ENCODE data around the gene PKHD1.

The PKHD1 gene

GRCh38 chr6:51675922-51676275 lies 411.5 kb downstream of the PKHD1 start:
- DNase-seq: no peak

- DNase-seq: no peak
Measured at GRCh38 chr6:51675020-51675921, 412.1 kb downstream of the PKHD1 start.

GRCh38 chr6:51663525-51663924 lies 423.9 kb downstream of the PKHD1 start:
- no peak for DNase-seq

GRCh38 chr6:51660767-51661166 lies 426.6 kb downstream of the PKHD1 start:
- DNase-seq: no peak

- DNase-seq: no peak
Measured at GRCh38 chr6:51657491-51657890, 429.9 kb downstream of the PKHD1 start.

- DNase-seq: no peak
Measured at GRCh38 chr6:51655517-51655916, 431.9 kb downstream of the PKHD1 start.

GRCh38 chr6:51654647-51655046 lies 432.8 kb downstream of the PKHD1 start:
- no peak for DNase-seq

GRCh38 chr6:51651132-51651817 lies 436.1 kb downstream of the PKHD1 start:
- no peak for DNase-seq

GRCh38 chr6:51648774-51649173 lies 438.6 kb downstream of the PKHD1 start:
- DNase-seq: no peak

- no peak for DNase-seq
Measured at GRCh38 chr6:51648236-51648635, 439.2 kb downstream of the PKHD1 start.

- DNase-seq: no peak
Measured at GRCh38 chr6:51644426-51644825, 443.0 kb downstream of the PKHD1 start.

GRCh38 chr6:51640021-51640420 lies 447.4 kb downstream of the PKHD1 start:
- DNase-seq: no peak

- DNase-seq: no peak
Measured at GRCh38 chr6:51633424-51633823, 454.0 kb downstream of the PKHD1 start.

GRCh38 chr6:51630011-51630410 lies 457.4 kb downstream of the PKHD1 start:
- no peak for DNase-seq

- no peak for DNase-seq
Measured at GRCh38 chr6:51626391-51626790, 461.0 kb downstream of the PKHD1 start.

- no peak for DNase-seq
Measured at GRCh38 chr6:51625566-51625965, 461.8 kb downstream of the PKHD1 start.

- DNase-seq: no peak
Measured at GRCh38 chr6:51620971-51621370, 466.4 kb downstream of the PKHD1 start.

- no peak for DNase-seq
Measured at GRCh38 chr6:51619042-51619799, 468.2 kb downstream of the PKHD1 start.

GRCh38 chr6:51618563-51618962 lies 468.9 kb downstream of the PKHD1 start:
- DNase-seq: peak in 1 of 2 experiments; percentile 5

- DNase-seq: no peak
Measured at GRCh38 chr6:51617751-51618150, 469.7 kb downstream of the PKHD1 start.

GRCh38 chr6:51616243-51616642 lies 471.2 kb downstream of the PKHD1 start:
- DNase-seq: no peak

GRCh38 chr6:51614725-51615124 lies 472.7 kb downstream of the PKHD1 start:
- no peak for DNase-seq

GRCh38 chr6:51613558-51613957 lies 473.9 kb downstream of the PKHD1 start:
- no peak for DNase-seq

GRCh38 chr6:51608932-51609331 lies 478.5 kb downstream of the PKHD1 start:
- DNase-seq: no peak
